Fibroblast of the aortic adventitia (primary cell): ENCODE results near the gene SMARCA4. TPM values are rescaled to one million over a fixed set of nuclear protein-coding genes. Genes with fewer than 3 reads are reported as not detected.

Source experiments
- DNase-seq: peaks from one replicate; pipeline ENCODE4 v3.0.0-alpha.2; 2010; ENCODE audit warnings: low read depth
- H3K4me3 ChIP-seq: 2 replicates; pipeline ENCODE4 v1.5.1; 2011; ENCODE audit warnings: low read depth, mild to moderate bottlenecking, control low read depth, low read length, moderate library complexity
- total RNA-seq: library from RNA; depleted of rRNA; stranded (reverse); fragments of >200 nt; gene quantifications from 2 replicates; pipeline ENCODE4 v1.2.3, GENCODE V29; 2012; ENCODE audit warnings: low replicate concordance
- TF ChIP-seq, protein P1 (sequence below): IDR thresholded peaks from 2 replicates; pipeline ENCODE4 v1.5.1; 2011; ENCODE audit warnings: mild to moderate bottlenecking, low read length, control low read depth, inconsistent platforms; ENCODE audit not compliant: insufficient read depth

SMARCA4 gene
- total RNA-seq, 1 donor, result 63.8 TPM

DNA sequence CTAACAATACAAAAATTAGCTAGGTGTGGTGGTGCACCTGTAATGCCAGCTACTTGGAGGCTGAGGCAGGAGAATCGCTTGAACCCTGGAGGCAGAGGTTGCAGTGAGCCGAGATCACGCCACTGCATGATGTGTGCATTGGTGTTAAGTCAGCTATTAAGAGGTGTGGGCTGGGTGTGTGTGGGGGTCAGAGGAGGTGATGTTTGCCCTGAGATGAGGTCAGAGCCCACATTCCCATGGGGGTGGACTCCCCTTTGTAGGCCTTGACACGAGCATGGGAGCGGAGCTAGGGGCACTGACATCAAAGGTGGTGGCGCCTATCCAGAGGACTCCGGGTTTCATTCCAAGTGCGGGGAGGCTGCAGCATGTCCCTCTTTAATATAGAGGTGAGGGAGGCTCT is 93.8 kb downstream of the SMARCA4 start:
- TF ChIP-seq, protein P1, sequence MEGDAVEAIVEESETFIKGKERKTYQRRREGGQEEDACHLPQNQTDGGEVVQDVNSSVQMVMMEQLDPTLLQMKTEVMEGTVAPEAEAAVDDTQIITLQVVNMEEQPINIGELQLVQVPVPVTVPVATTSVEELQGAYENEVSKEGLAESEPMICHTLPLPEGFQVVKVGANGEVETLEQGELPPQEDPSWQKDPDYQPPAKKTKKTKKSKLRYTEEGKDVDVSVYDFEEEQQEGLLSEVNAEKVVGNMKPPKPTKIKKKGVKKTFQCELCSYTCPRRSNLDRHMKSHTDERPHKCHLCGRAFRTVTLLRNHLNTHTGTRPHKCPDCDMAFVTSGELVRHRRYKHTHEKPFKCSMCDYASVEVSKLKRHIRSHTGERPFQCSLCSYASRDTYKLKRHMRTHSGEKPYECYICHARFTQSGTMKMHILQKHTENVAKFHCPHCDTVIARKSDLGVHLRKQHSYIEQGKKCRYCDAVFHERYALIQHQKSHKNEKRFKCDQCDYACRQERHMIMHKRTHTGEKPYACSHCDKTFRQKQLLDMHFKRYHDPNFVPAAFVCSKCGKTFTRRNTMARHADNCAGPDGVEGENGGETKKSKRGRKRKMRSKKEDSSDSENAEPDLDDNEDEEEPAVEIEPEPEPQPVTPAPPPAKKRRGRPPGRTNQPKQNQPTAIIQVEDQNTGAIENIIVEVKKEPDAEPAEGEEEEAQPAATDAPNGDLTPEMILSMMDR, result no peak

DNA sequence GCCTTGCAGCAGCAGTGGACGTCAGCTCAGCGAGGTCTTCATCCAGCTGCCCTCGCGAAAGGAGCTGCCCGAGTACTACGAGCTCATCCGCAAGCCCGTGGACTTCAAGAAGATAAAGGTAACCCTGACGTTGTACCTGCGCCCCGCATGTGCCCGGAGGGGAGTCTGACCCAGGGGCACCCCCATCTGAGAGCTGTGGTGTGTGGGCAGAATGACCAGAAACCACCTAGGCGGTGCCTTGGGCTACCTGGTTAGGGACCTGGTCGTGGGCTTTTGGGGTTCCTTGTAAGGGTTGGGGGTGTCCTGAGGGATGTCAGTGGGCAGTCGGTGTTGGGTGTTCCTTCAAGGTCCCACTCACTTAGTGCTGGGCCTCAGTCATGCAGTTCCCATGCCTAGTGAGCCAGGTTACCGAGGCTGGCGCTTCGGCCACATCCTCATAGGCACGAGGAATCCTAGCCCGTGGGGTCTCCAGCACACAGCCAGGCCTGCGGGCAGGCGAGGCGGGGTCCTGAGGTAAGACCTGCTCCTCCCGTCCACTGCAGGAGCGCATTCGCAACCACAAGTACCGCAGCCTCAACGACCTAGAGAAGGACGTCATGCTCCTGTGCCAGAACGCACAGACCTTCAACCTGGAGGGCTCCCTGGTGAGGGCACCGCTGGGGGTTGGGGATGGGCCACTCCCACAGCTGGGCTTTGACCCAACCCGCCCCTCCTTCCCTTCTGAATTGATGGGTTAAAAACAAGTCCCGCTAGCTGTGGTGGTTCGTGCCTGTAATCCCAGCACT is 97.6 kb downstream of the SMARCA4 start:
- DNase-seq, result no peak
- TF ChIP-seq, protein P1, result no peak
- H3K4me3 ChIP-seq, result no peak overlapping the region

More for the DNA sequence above, 93.8 kb downstream of the SMARCA4 start:
- no peak for DNase-seq
- H3K4me3 ChIP-seq, result no peak overlapping the region

DNA sequence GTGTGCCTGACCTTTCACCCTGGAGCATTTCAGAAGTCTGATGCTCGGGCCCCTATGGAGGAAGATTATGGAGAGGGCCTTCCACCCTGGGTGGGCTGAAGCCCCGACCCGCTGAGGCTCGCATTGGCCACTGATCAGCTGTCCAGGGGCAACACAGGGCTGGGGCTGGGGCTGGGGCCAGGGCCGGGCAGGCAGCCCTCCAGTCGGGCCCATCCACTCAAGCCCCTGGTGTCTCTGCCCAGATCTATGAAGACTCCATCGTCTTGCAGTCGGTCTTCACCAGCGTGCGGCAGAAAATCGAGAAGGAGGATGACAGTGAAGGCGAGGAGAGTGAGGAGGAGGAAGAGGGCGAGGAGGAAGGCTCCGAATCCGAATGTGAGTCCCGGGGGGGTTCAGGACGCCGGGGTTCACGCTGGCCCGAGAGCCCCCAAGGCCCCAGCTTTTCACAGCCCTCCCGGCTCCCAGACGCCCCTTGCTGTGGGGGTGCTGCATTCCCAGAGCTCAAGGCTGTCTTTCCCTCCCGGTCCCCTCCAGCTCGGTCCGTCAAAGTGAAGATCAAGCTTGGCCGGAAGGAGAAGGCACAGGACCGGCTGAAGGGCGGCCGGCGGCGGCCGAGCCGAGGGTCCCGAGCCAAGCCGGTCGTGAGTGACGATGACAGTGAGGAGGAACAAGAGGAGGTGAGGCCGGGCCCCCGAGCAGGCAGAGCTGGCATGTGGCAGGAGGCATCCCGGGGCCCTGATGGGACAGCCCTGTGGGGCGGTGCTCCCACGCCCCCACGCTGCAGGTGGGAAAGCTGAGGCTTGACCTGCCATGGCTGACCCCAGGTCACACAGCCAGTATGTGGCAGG is 98.9 kb downstream of the SMARCA4 start:
- TF ChIP-seq, protein P1, result no peak
- no peak overlapping the region for H3K4me3 ChIP-seq
- DNase-seq, result no peak

DNA sequence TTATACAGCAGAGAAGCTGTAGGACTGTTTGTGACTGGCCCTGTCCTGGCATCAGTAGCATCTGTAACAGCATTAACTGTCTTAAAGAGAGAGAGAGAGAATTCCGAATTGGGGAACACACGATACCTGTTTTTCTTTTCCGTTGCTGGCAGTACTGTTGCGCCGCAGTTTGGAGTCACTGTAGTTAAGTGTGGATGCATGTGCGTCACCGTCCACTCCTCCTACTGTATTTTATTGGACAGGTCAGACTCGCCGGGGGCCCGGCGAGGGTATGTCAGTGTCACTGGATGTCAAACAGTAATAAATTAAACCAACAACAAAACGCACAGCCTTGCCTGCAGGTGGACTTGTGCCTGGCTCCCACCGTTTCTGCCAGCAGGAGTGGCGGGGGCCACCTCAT is 101.1 kb downstream of the SMARCA4 start:
- TF ChIP-seq, protein P1, result no peak
- no peak overlapping the region for H3K4me3 ChIP-seq
- no peak for DNase-seq

DNA sequence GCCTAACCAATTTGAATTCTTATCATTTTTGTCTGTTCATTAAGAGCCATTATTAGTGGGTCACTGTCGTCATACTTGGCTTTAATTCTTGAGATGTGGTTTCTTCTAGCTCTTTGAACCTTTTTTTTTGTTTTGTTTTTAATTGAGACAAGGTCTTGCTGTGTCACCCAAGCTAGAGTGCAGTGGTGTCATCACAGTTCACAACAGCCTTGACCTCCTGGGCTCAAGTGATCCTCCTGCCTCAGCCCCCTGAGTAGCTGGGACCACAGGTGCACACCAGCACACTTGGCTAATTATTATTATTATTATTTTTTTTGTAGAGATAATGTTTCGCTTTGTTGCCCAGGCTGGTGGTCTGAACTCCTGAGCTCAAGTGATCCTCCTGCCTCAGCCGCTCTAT is 102.6 kb downstream of the SMARCA4 start:
- H3K4me3 ChIP-seq, result no peak overlapping the region
- DNase-seq, result no peak
- TF ChIP-seq, protein P1, result no peak

DNA sequence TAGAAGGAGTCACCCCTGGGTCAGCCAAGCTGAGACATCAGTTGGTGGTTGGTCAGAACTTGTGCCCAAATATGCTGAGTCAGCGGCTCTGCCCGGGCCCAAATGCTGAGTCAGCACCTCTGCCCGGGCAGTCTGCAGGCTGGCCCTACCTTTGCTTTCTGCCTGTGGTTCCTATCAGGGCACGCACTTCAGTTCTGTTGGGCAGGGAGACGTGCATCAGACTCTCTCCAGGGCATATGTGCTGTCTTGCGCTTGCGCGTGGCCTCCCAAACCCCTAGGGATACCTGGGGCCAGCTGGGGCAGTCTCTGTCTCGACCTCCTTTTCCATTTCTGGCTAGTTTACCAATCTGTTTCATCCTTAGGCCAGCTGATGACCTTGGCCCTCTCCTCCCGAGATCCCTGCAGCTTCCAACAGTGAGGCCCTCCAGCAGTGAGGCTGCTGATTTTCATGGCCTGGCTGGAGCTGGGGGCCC is 104.0 kb downstream of the SMARCA4 start:
- H3K4me3 ChIP-seq, result no peak overlapping the region
- peak; percentile 15 for DNase-seq
- TF ChIP-seq, protein P1, result no peak
